HG03196 (cell line): ENCODE data around the gene DIDO1.

Source experiments
- ATAC-seq: cut with Tn5 transposase; IDR thresholded peaks from one replicate; pipeline ENCODE4 v1.9.1; 2021; ENCODE audit not compliant: unreplicated experiment

The DIDO1 gene

GRCh38 chr20:62926229-62927127 is at the start of gene DIDO1:
Gene DIDO1, minus strand, starts transcription at chr20:62926505.
- peak; percentile 80 for ATAC-seq

- no peak for ATAC-seq
These were observed 49.0 kb upstream of the DIDO1 start for GRCh38 chr20:62975251-62975760.

- no peak for ATAC-seq
These were observed 46.8 kb upstream of the DIDO1 start for GRCh38 chr20:62972845-62973745.

- peak; percentile 65 for ATAC-seq
These were observed 45.9 kb upstream of the DIDO1 start for GRCh38 chr20:62971950-62972844.

GRCh38 chr20:62971211-62971949 is 45.1 kb upstream of the DIDO1 start:
- no peak for ATAC-seq

GRCh38 chr20:62970307-62971210 is 44.3 kb upstream of the DIDO1 start:
- no peak for ATAC-seq

GRCh38 chr20:62969939-62970306 is 43.6 kb upstream of the DIDO1 start:
- ATAC-seq = no peak

- ATAC-seq = no peak
These were observed 43.0 kb upstream of the DIDO1 start for GRCh38 chr20:62969179-62969760.

- ATAC-seq = no peak
These were observed 42.3 kb upstream of the DIDO1 start for GRCh38 chr20:62968378-62969178.

- no peak for ATAC-seq
These were observed 41.5 kb upstream of the DIDO1 start for GRCh38 chr20:62967628-62968351.

GRCh38 chr20:62967149-62967501 is 40.8 kb upstream of the DIDO1 start:
- ATAC-seq = no peak

- no peak for ATAC-seq
These were observed 40.2 kb upstream of the DIDO1 start for GRCh38 chr20:62966212-62967148.

- ATAC-seq = no peak
These were observed 39.1 kb upstream of the DIDO1 start for GRCh38 chr20:62965363-62965771.

GRCh38 chr20:62964700-62965099 is 38.4 kb upstream of the DIDO1 start:
- ATAC-seq = no peak

- ATAC-seq = no peak
These were observed 37.5 kb upstream of the DIDO1 start for GRCh38 chr20:62963614-62964397.
